IPS-15b (cell line): Measurements from ENCODE around the gene NPDC1.

ENCODE experiments used
- H3K27me3 ChIP-seq: one replicate; pipeline ENCODE4 v1.6.1; 2013; ENCODE audit warnings: low read length; ENCODE audit not compliant: control insufficient read depth, insufficient read depth
- H3K36me3 ChIP-seq: one replicate; pipeline ENCODE4 v1.6.1; 2013; ENCODE audit warnings: low read length; ENCODE audit not compliant: control insufficient read depth, insufficient read depth
- H3K4me1 ChIP-seq: one replicate; pipeline ENCODE4 v1.6.1; 2013; ENCODE audit warnings: mild to moderate bottlenecking, low read length; ENCODE audit not compliant: control insufficient read depth, insufficient read depth
- H3K4me3 ChIP-seq: one replicate; pipeline ENCODE4 v1.5.1; 2013; ENCODE audit warnings: low read depth, low read length
- H3K9ac ChIP-seq: one replicate; pipeline ENCODE4 v1.6.1; 2013; ENCODE audit warnings: low read depth, mild to moderate bottlenecking, low read length
- H3K9me3 ChIP-seq: one replicate; pipeline ENCODE4 v1.6.1; 2013; ENCODE audit warnings: mild to moderate bottlenecking, low read length; ENCODE audit not compliant: control insufficient read depth, insufficient read depth

Gene NPDC1

GRCh38 chr9:137070906-137071275, 24.9 kb upstream of the NPDC1 start:
- Histone ChIP-seq H3K9me3 (no peaks in the 10 kb centered on the region), H3K36me3 (peaks cover 5% of the 10 kb centered on the region), H3K4me3 (peak overlapping the region; percentile 49), H3K4me1 (peaks cover 6% of the 10 kb centered on the region), H3K9ac (no peak overlapping the region), H3K27me3 (peaks cover 11% of the 10 kb centered on the region)

GRCh38 chr9:137070201-137070905, 24.4 kb upstream of the NPDC1 start, which contains the start of gene SAPCD2:
Gene SAPCD2 (minus strand): TSS chr9:137070557. CDS start chr9:137070460, 97 bp downstream.
- Histone ChIP-seq H3K9me3 (no peaks in the 10 kb centered on the region), H3K4me3 (peak within 1 kb of the TSS; percentile 66), H3K36me3 (peaks cover 5% of the 10 kb centered on the region), H3K4me1 (peaks cover 5% of the 10 kb centered on the region), H3K9ac (peak within 1 kb of the TSS; percentile 47), H3K27me3 (peaks cover 11% of the 10 kb centered on the region)

- no peaks in the 10 kb centered on the region for H3K9me3 ChIP-seq
- peaks cover 11% of the 10 kb centered on the region for H3K27me3 ChIP-seq
- H3K9ac ChIP-seq: peak overlapping the region; percentile 47
- H3K4me3 ChIP-seq: peak overlapping the region; percentile 66
- H3K4me1 ChIP-seq: no peaks in the 10 kb centered on the region
- peaks cover 10% of the 10 kb centered on the region for H3K36me3 ChIP-seq
Observed at GRCh38 chr9:137069508-137070091, 23.6 kb upstream of the NPDC1 start.

GRCh38 chr9:137068539-137069507, 22.8 kb upstream of the NPDC1 start:
- peaks cover 11% of the 10 kb centered on the region for H3K27me3 ChIP-seq
- peak overlapping the region; percentile 66 for H3K4me3 ChIP-seq
- no peaks in the 10 kb centered on the region for H3K9me3 ChIP-seq
- no peak overlapping the region for H3K9ac ChIP-seq
- H3K4me1 ChIP-seq: no peaks in the 10 kb centered on the region
- H3K36me3 ChIP-seq: peaks cover 10% of the 10 kb centered on the region

GRCh38 chr9:137067860-137068538, 22.0 kb upstream of the NPDC1 start:
- H3K27me3 ChIP-seq: peaks cover 11% of the 10 kb centered on the region
- H3K9ac ChIP-seq: no peak overlapping the region
- peaks cover 10% of the 10 kb centered on the region for H3K36me3 ChIP-seq
- H3K9me3 ChIP-seq: no peaks in the 10 kb centered on the region
- no peaks in the 10 kb centered on the region for H3K4me1 ChIP-seq
- no peak overlapping the region for H3K4me3 ChIP-seq

GRCh38 chr9:137066096-137066861, 20.3 kb upstream of the NPDC1 start:
- H3K4me1 ChIP-seq: no peaks in the 10 kb centered on the region
- no peak overlapping the region for H3K4me3 ChIP-seq
- peaks cover 10% of the 10 kb centered on the region for H3K36me3 ChIP-seq
- peaks cover 8% of the 10 kb centered on the region for H3K27me3 ChIP-seq
- H3K9me3 ChIP-seq: no peaks in the 10 kb centered on the region
- H3K9ac ChIP-seq: no peak overlapping the region

- peaks cover 7% of the 10 kb centered on the region for H3K27me3 ChIP-seq
- H3K36me3 ChIP-seq: peaks cover 10% of the 10 kb centered on the region
- H3K9me3 ChIP-seq: no peaks in the 10 kb centered on the region
- no peak overlapping the region for H3K9ac ChIP-seq
- H3K4me1 ChIP-seq: no peaks in the 10 kb centered on the region
- H3K4me3 ChIP-seq: no peak overlapping the region
Observed at GRCh38 chr9:137065336-137065967, 19.5 kb upstream of the NPDC1 start.

GRCh38 chr9:137064880-137065164, 18.8 kb upstream of the NPDC1 start:
- H3K9me3 ChIP-seq: no peaks in the 10 kb centered on the region
- H3K4me3 ChIP-seq: no peak overlapping the region
- peaks cover 7% of the 10 kb centered on the region for H3K27me3 ChIP-seq
- no peak overlapping the region for H3K9ac ChIP-seq
- H3K36me3 ChIP-seq: peaks cover 10% of the 10 kb centered on the region
- H3K4me1 ChIP-seq: no peaks in the 10 kb centered on the region

- H3K4me3 ChIP-seq: no peak overlapping the region
- H3K27me3 ChIP-seq: peaks cover 4% of the 10 kb centered on the region
- no peaks in the 10 kb centered on the region for H3K9me3 ChIP-seq
- no peak overlapping the region for H3K9ac ChIP-seq
- H3K36me3 ChIP-seq: peaks cover 10% of the 10 kb centered on the region
- H3K4me1 ChIP-seq: no peaks in the 10 kb centered on the region
Observed at GRCh38 chr9:137064027-137064879, 18.3 kb upstream of the NPDC1 start.
